Gastrocnemius medialis (tissue), 4 donors: Measurements from ENCODE around the gene COBL. TPM values are rescaled to one million over a fixed set of nuclear protein-coding genes. Genes with fewer than 3 reads are reported as not detected.

Source experiments
- ATAC-seq, 2 donors: fragments of 150-250 bp; one replicate each; pipeline ENCODE4 v1.9.1; 2016
- DNase-seq, 2 donors: peaks; one replicate each; pipeline ENCODE4 v3.0.0-alpha.2; 2019
- H3K27ac ChIP-seq, 4 donors: fragments of 200-600 bp; sonication (generic); 1 replicate in 1 of 4; 2 replicates in 3 of 4; pipeline ENCODE4 v1.5.1; 2016 to 2018; ENCODE audit warnings: mild to moderate bottlenecking in 2 of 4, moderate library complexity in 1 of 4
- H3K27me3 ChIP-seq, 3 donors: fragments of 200-600 bp; sonication (generic) in 2 of 3; 1 replicate in 1 of 3; 2 replicates in 2 of 3; pipeline versions ENCODE4 v1.5.1 to v1.6.0; 2016 to 2019; ENCODE audit warnings: mild to moderate bottlenecking in 1 of 3, moderate library complexity in 1 of 3
- H3K36me3 ChIP-seq, 2 donors: fragments of 200-600 bp; sonication (generic) in 1 of 2; one replicate each; pipeline ENCODE4 v1.5.1; 2017 to 2018
- H3K4me1 ChIP-seq, 2 donors: fragments of 200-600 bp; sonication (generic) in 1 of 2; one replicate each; pipeline ENCODE4 v1.5.1; 2016 to 2017; ENCODE audit warnings: mild to moderate bottlenecking in 2 of 2
- H3K4me3 ChIP-seq, 4 donors: fragments of 200-600 bp; sonication (generic) in 3 of 4; 1 replicate in 1 of 4; 2 replicates in 3 of 4; pipeline ENCODE4 v1.5.1; 2016 to 2019; ENCODE audit warnings: mild to moderate bottlenecking in 2 of 4
- H3K9me3 ChIP-seq, 3 donors: fragments of 200-600 bp; sonication (generic) in 2 of 3; 1 replicate in 1 of 3; 2 replicates in 2 of 3; pipeline ENCODE4 v1.5.1; 2016 to 2019
- CTCF ChIP-seq, 5 experiments: fragments of 450-650 bp in 3 of 5; fragments of 200-600 bp in 2 of 5; sonication (generic) in 2 of 5; IDR thresholded peaks in 4 of 5; conservative IDR thresholded peaks in 1 of 5; 1 replicate in 4 of 5; 2 replicates in 1 of 5; pipeline ENCODE4 v1.5.1; 2016 to 2019; ENCODE audit warnings: antibody characterized with exemption in 5 of 5, mild to moderate bottlenecking in 3 of 5, moderate library complexity in 3 of 5
- POLR2A ChIP-seq, 2 donors: fragments of 450-650 bp; IDR thresholded peaks; one replicate each; pipeline ENCODE4 v1.6.1; 2017; ENCODE audit warnings: antibody characterized with exemption in 2 of 2, mild to moderate bottlenecking in 2 of 2, moderate library complexity in 2 of 2
- in situ Hi-C, 4 donors: fragments of 200-750 bp; cut with MboI; loops; one replicate each; pipeline versions ENCODE4 v1.15.0 to v1.8.0; 2017; ENCODE audit warnings: low sequenced_read_pairs in 4 of 4
- intact Hi-C: fragments of 100-400 bp; cut with DNase I; formaldehyde crosslinking; loops from one replicate; pipeline ENCODE4 v1.15.1; 2023; ENCODE audit warnings: low total_unique reads
- total RNA-seq, 4 donors: library from RNA; depleted of rRNA; stranded (reverse); fragments of >200 nt; gene quantifications; one replicate each; pipeline versions ENCODE4 v1.1.0 to v1.2.3, GENCODE V29; 2016

COBL gene
- total RNA-seq, 4 donors from 2014 or later = 82.1 to 170 (median 124) TPM

- Histone ChIP-seq H3K4me1 (no peaks in the 10 kb centered on the region), H3K4me3 (no peak overlapping the region), H3K27ac (no peak overlapping the region), H3K9me3 (no peaks in the 10 kb centered on the region), H3K36me3 (no peaks in the 10 kb centered on the region), H3K27me3 (no peaks in the 10 kb centered on the region)
- ATAC-seq = no peak
- intact Hi-C loops = no loop called here
- in situ Hi-C loops = no loop called here
- no peak for DNase-seq
- TF ChIP-seq CTCF (IDR thresholded peaks at IDR 0.05 in 4 of 5, conservative IDR thresholded peaks at IDR 0.05 in 1 of 5) (no peak), POLR2A (IDR thresholded peaks at IDR 0.05) (no peak)
These were observed 141.2 kb downstream of the COBL start for GRCh38 chr7:51175316-51175991.

GRCh38 chr7:51165337-51165736 lies 151.3 kb downstream of the COBL start:
- no peaks in the 10 kb centered on the region for H3K27me3 ChIP-seq
- H3K36me3 ChIP-seq = no peaks in the 10 kb centered on the region
- DNase-seq = no peak
- H3K9me3 ChIP-seq = no peaks in the 10 kb centered on the region
- in situ Hi-C loops = loop anchor here (5.0 to 25.0 kb wide), 6 partner anchors 199 to 1028 kb away; partner anchors contain the start of gene FIGNL1 (in 1 of the 4)
- TF ChIP-seq POLR2A (IDR thresholded peaks at IDR 0.05) (no peak), CTCF (IDR thresholded peaks at IDR 0.05 in 4 of 5, conservative IDR thresholded peaks at IDR 0.05 in 1 of 5) (no peak)
- ATAC-seq = no peak
- peaks cover 0 to 3% of the 10 kb centered on the region in 2 donors for H3K4me1 ChIP-seq
- no peak overlapping the region for H3K4me3 ChIP-seq
- intact Hi-C loops = loop anchor here (10.0 kb wide), 1 partner anchor 701 kb away; no protein-coding TSS in a partner anchor
- no peak overlapping the region for H3K27ac ChIP-seq

GRCh38 chr7:51162724-51163329 lies 153.8 kb downstream of the COBL start:
- no peaks in the 10 kb centered on the region for H3K36me3 ChIP-seq
- in situ Hi-C loops (loop anchor here (5.0 to 25.0 kb wide), 7 partner anchors 194 to 1026 kb away; partner anchors contain the start of gene FIGNL1 (in 1 of the 4)), intact Hi-C loops (loop anchor here (1.0 to 10.0 kb wide), 4 partner anchors 204 to 956 kb away; partner anchors contain the start of gene GRB10)
- H3K27ac ChIP-seq = no peak overlapping the region
- ATAC-seq (peak; percentile 88 to 94), DNase-seq (peak; percentile 49 to 71)
- H3K4me1 ChIP-seq = peaks cover 0 to 3% of the 10 kb centered on the region in 2 donors
- H3K27me3 ChIP-seq = no peaks in the 10 kb centered on the region
- TF ChIP-seq CTCF (IDR thresholded peaks at IDR 0.05 in 4 of 5, conservative IDR thresholded peaks at IDR 0.05 in 1 of 5) (peak; percentile 56 to 86 (median 79)), POLR2A (IDR thresholded peaks at IDR 0.05) (no peak)
- H3K4me3 ChIP-seq = no peak overlapping the region
- H3K9me3 ChIP-seq = no peaks in the 10 kb centered on the region

- H3K9me3 ChIP-seq = no peaks in the 10 kb centered on the region
- H3K4me3 ChIP-seq = no peak overlapping the region
- no peak overlapping the region for H3K27ac ChIP-seq
- no peaks in the 10 kb centered on the region for H3K36me3 ChIP-seq
- no peak for DNase-seq
- no peak for TF ChIP-seq CTCF (IDR thresholded peaks at IDR 0.05 in 4 of 5, conservative IDR thresholded peaks at IDR 0.05 in 1 of 5)
- no peak for TF ChIP-seq POLR2A (IDR thresholded peaks at IDR 0.05)
- no peak for ATAC-seq
- H3K27me3 ChIP-seq = no peaks in the 10 kb centered on the region
- intact Hi-C loops (loop anchor here (1.0 to 10.0 kb wide), 4 partner anchors 205 to 955 kb away; partner anchors contain the start of gene GRB10), in situ Hi-C loops (loop anchor here (5.0 to 25.0 kb wide), 7 partner anchors 195 to 1025 kb away; partner anchors contain the start of gene FIGNL1 (in 1 of the 4))
- peaks cover 0 to 4% of the 10 kb centered on the region in 2 donors for H3K4me1 ChIP-seq
These were observed 154.7 kb downstream of the COBL start for GRCh38 chr7:51161937-51162336.
